GM19397 (cell line): ENCODE measurements around the gene CRTC1.

Experiments used
- ATAC-seq: cut with Tn5 transposase; IDR thresholded peaks from one replicate; pipeline ENCODE4 v1.9.1; 2021; ENCODE audit warnings: mild to moderate bottlenecking, moderate library complexity; ENCODE audit not compliant: unreplicated experiment

The CRTC1 gene

DNA sequence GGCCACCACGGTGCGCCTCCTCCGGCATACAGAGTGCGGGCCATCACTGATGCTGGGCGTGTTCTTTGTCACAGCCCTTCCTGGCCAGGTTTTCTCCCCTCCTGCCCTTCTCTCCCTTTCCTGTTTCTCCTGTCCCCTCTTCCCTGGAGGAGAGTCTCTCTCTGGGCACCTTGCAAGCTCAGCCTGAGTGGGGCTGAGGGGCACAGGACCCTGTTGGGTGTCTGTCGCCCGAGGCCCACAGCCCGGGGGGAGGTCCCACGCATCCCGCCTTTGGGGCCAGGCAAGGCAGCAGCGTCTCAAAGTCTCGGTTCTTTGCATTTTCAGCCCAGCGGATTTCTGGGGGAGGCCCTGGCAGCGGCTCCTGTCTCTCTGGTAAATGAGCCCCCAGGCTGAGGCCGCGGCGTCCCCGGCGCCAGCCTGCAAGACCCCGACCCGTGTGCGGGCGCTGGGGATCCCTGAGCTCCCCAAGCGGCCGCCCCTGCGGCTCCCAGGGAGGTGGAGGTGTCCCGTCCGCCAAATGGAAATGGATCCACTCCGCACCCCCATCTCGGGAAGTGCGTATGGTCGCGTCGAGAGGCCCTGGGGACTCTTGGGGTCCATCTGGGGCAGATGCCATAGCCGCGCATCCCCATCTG is 60.4 kb downstream of the CRTC1 start:
- ATAC-seq, result no peak

- ATAC-seq, result no peak
Measured at GRCh38 chr19:18745012-18745735, 61.7 kb downstream of the CRTC1 start.

- no peak for ATAC-seq
Measured at GRCh38 chr19:18745931-18746330, 62.5 kb downstream of the CRTC1 start.

DNA sequence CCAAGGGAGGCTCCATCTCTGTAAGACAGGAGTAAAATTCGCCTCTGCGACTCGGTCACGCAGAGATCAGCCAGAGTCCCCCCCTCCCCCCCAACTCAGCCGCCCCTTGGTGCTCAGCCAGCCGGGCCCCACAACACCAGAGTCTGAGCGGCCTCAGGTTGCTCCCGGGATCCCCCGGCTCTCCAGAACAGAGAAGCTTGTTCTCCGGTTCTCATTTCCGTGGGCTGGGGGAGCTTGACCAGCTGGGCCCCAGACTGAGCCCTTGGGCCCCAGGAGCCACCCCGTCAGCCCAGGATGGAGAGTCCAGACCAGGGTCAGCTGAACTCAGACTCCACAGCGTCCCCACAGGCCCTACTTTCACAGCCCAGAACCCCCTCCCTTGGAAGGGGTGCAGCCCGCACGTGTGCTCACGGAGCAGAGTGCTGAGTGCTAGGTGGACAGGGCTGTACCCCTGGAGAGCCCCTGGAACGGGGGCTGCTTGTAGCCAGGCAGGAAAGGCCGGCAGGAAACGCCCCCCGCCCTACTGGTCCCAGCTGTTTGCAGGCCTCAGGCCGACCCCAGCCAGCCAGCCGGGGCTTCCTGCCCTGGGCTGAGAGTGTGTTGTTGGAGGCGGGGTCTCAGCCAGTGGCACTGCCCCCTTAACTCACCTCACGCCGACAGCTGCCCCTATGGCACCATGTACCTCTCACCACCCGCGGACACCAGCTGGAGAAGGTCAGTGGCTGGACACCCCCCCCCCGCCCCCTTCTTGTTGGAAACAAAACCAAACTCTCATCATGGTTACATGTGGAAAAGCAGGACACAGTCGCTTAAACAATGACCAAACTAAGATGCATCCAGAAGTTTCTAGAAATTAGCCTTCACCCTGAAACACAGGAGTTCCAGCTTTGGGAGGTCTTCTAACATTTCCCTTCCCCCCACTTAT is 63.2 kb downstream of the CRTC1 start:
- no peak for ATAC-seq

DNA sequence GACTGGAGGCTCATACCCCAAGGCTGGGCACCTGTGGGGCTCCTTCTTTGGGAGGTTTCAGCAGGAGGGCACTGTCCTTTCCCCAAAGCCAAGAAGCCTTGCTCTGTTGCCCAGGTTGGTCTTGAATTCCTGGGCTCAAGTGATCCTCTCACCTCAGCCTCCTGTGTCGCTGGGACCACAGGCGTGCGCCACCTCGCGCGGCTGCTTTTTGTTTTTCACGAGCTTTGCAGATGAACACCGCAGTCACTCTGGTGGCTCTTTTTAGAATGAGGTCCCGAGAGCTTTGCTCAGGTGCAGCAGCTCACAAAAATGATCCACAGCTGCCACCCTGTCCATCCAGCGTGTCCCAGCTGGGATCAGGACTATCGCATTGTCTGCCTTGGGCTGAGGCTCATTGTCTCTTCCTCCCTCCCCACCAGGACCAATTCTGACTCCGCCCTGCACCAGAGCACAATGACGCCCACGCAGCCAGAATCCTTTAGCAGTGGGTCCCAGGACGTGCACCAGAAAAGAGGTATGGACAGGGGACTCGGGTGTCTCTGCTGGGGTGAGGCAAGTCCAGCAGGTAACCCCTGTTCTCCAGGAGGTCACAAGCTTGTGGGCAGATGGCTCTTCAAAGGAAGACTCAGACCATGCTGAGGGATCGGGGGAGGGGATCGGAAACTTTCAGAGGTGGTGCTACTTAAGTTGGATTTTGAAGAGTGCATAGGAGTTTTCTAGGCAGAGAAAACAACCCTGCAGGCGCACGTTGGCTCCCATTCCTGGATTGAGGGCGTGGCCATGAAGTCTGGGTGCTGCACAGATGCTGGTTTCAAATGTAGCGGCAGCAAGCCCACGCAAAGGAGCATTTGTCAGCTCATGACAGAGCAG is 66.1 kb downstream of the CRTC1 start:
- no peak for ATAC-seq

- ATAC-seq, result no peak
Measured at GRCh38 chr19:18750295-18750970, 67.0 kb downstream of the CRTC1 start.

- no peak for ATAC-seq
Measured at GRCh38 chr19:18751571-18751970, 68.1 kb downstream of the CRTC1 start.

GRCh38 chr19:18754501-18754900 is 71.0 kb downstream of the CRTC1 start:
- ATAC-seq, result no peak

GRCh38 chr19:18756896-18757295 is 73.4 kb downstream of the CRTC1 start:
- ATAC-seq, result no peak

GRCh38 chr19:18759304-18759994 is 76.0 kb downstream of the CRTC1 start:
- no peak for ATAC-seq

DNA sequence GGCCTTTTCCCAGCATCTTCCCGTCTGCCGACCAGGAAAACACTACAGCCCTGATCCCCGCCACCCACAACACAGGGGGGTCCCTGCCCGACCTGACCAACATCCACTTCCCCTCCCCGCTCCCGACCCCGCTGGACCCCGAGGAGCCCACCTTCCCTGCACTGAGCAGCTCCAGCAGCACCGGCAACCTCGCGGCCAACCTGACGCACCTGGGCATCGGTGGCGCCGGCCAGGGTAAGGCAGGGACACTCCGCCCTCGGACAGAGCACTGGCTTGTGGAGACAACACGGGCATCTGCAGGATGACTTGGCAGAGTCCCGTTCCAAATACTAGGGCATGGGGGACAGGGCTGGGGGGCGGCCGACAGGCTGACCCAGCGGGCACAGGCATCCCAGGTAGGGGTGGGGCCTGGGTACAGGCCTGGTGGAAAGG is 76.5 kb downstream of the CRTC1 start:
- no peak for ATAC-seq

- ATAC-seq, result no peak
Measured at GRCh38 chr19:18760440-18761383, 77.2 kb downstream of the CRTC1 start.

- ATAC-seq, result no peak
Measured at GRCh38 chr19:18761531-18762110, 78.1 kb downstream of the CRTC1 start.

DNA sequence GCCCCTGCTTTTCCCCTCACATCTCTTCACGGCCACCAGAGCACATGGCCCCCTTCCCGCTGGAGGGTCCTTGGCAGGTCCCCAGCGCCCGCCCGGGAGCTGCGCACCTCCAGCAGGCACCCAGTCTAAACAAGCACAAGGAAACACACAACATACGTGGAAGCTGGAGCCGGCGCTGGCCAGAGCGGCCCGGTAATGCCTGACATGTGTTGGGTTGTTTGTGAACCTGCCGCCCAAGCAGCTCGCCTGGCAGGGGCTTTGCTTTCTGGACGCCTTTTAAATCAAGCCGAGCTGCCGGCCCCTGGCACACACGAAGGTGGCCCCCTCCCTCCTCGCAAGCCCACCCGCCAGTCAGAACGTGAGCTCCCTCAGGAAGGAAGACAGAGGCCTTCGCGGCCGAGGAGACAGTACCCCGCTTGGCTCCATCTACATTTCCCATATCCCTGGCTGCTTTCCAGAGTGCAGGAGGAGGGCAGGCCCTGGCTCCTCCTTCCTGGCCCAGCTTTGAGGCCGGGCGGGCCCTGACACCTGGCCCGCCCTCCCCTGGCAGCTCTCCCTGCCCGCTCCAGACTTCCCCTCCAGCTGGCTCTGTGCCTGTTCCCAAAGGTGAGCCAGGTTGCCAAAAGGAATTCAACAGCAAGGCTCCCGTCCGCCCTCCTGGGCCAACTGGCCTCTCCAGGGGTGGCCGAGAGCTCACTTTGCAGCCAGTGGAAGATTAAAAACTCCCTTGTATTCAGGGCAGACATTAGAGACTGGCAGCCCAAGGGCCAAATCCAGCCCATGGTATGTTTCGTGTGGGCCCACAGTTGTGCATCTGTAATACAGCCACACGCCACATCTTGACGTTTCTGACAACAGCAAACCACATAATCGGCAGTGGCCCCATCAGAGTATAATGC is 78.9 kb downstream of the CRTC1 start:
- ATAC-seq, result no peak

DNA sequence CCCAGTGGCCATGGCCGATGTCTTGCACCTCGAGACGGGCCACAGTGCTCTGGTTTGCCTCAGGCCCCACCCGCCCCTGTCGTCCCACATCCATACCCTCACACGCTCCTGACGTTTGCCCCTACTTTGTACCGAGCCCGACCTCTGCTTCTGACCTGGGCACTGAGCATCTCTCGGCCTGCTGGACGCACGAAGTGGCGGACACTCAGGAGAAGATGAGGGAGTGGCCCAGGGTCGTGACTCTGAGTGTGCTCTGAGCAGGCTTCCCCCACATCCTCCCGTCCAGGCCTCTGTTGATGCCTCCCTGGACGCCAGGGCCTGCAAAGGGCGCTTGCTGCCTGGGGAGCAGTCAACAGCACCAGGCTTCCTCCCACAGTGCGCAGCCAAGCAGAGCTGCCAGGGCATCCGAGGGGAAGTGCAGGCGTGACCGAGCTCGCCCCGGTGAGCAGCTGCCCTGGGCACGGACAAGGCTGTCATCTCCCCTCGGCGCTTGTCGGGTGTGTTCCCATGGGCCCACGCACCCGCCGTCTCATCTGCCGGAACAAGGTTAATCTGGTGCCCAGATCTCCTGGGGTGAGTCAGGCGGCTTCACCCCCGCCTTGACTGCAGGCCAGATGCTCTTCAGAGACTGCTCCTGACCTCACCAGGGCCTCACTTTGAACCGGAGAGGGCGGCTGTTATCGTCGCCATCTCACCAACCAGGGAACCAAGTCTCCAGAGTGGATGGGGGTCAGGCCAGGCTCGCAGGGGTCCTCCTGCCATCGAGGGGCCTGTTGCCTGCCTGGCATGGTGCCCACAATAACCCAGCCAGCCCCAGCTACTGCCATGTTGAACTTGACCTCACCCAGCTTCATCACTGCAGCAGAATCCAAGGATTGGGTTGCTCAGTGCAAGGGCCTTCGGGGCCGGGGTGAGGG is 80.5 kb downstream of the CRTC1 start:
- no peak for ATAC-seq

DNA sequence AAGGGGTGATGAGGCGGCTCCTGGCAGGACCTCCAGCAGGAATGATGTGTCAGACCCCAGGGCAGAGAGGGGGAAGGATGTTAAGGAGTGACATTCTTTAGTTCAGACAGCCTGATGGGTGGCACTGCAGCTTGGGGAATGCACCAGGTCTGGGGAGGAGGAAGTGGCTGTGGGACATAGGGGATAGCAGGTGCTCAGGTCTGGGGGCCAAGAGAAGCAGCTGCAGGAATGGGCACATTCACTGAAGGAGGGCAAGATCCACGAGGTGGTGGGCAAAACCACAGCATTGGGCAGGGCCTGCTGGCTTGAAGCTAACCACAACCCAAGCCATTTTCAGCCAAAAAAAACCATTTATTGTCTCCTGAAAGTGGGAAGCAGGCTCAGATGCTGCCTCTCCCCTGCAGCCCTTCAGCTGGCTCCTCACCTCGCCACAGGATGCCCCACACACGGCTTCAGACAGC is 81.1 kb downstream of the CRTC1 start:
- no peak for ATAC-seq
